Esophagus squamous epithelium (tissue), 5 donors: Measurements from ENCODE around the gene KLRD1. TPM values are rescaled to one million over a fixed set of nuclear protein-coding genes. Genes with fewer than 3 reads are reported as not detected.
A peak's percentile ranks its signal among the peaks of the same experiment; 100 is the strongest.
"Not testable (repeated sequence)": the region's sequence is repeated elsewhere in the genome, so short reads cannot be mapped to it uniquely, and the experiment has no call there.

Experiments
- DNase-seq: peaks from one replicate; lab custom pipeline; 2025; lab: John Stamatoyannopoulos, UW
- H3K27ac ChIP-seq, 4 donors: fragments of 200-600 bp; sonication (generic); one replicate each; pipeline ENCODE4 v1.5.1; 2016 to 2019; ENCODE audit warnings: mild to moderate bottlenecking in 1 of 4
- H3K27me3 ChIP-seq, 4 donors: fragments of 200-600 bp; sonication (generic); 1 replicate in 3 of 4; 2 replicates in 1 of 4; pipeline versions ENCODE4 v1.5.1 to v1.6.0; 2017 to 2021; ENCODE audit warnings: antibody characterized with exemption in 1 of 4
- H3K36me3 ChIP-seq, 3 donors: fragments of 200-600 bp; sonication (generic); one replicate each; pipeline ENCODE4 v1.5.1; 2016 to 2019
- H3K4me1 ChIP-seq, 3 donors: fragments of 200-600 bp; sonication (generic); one replicate each; pipeline ENCODE4 v1.5.1; 2017 to 2019
- H3K4me3 ChIP-seq, 4 donors: fragments of 200-600 bp; sonication (generic); 1 replicate in 3 of 4; 2 replicates in 1 of 4; pipeline ENCODE4 v1.5.1; 2016 to 2019; ENCODE audit warnings: mild to moderate bottlenecking in 2 of 4, moderate library complexity in 1 of 4
- H3K9me3 ChIP-seq, 3 donors: fragments of 200-600 bp; sonication (generic); one replicate each; pipeline ENCODE4 v1.5.1; 2016 to 2019
- POLR2A ChIP-seq, 4 donors: fragments of 450-650 bp; IDR thresholded peaks; one replicate each; pipeline ENCODE4 v1.6.1; 2017; ENCODE audit warnings: antibody characterized with exemption in 4 of 4, mild to moderate bottlenecking in 4 of 4, moderate library complexity in 3 of 4
- WGBS, 2 donors: methylation state at CpG; one replicate each; pipeline ENCODE4 v1.1.5; 2018; 5-methylcytosine and 5-hydroxymethylcytosine counted together
- intact Hi-C: fragments of 100-400 bp; cut with DNase I; formaldehyde crosslinking; loops from one replicate; pipeline ENCODE4 v1.15.0; 2022
- total RNA-seq, 4 donors: library from RNA; depleted of rRNA; stranded (reverse); fragments of >200 nt; gene quantifications; one replicate each; pipeline ENCODE4 v1.1.0, GENCODE V29; 2016
- TF ChIP-seq, protein P1 (sequence below), 6 experiments: fragments of 450-650 bp in 4 of 6; fragments of 200-600 bp in 2 of 6; sonication (generic) in 2 of 6; IDR thresholded peaks; one replicate each; pipeline ENCODE4 v1.5.1; 2016 to 2019; ENCODE audit warnings: antibody characterized with exemption in 6 of 6, mild to moderate bottlenecking in 4 of 6, moderate library complexity in 4 of 6
- donor health status: DM: yes; HTN: yes; CAD: no.

The KLRD1 gene
- total RNA-seq, 4 donors from 2014 or later, result 0.92 to 2.3 (median 1.6) TPM

DNA sequence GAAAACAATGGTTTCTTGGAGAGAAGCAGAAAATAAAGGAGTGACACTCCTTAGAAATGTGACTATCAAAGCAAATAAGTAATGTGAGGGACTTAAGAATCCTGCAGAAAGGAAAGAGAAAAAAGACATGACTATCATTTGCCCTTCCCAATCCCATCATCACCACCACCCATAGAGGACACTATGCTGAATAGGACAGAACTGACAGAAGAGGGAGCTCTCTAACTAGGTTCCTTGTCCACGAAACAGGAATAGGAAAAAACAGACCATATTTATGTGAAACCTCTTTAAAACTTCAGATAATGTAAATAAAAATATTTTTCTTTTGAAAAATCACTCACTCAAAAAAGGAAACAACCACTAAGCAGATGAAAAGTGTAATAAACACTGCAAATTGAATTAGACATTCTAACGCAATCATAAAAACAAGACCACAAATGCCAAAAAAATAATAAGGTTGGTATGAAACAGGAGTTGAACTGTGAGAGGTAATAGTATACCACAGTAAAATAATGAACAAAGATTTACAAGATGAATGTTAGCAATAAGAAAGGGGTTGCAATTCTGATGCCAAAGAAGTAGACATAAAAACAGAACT lies 24.1 kb downstream of the KLRD1 start:
- WGBS, 2 donors, result 38 to 43% methylated on average over 2 of the region's 2 CpGs
- no peaks in the 10 kb centered on the region for H3K27me3 ChIP-seq
- intact Hi-C loops, result loop anchor here (5.0 kb wide), 1 partner anchor 231 kb away; no protein-coding TSS in a partner anchor
- H3K4me1 ChIP-seq, result no peaks in the 10 kb centered on the region
- TF ChIP-seq POLR2A (IDR thresholded peaks at IDR 0.05), result no peak
- TF ChIP-seq, protein P1, sequence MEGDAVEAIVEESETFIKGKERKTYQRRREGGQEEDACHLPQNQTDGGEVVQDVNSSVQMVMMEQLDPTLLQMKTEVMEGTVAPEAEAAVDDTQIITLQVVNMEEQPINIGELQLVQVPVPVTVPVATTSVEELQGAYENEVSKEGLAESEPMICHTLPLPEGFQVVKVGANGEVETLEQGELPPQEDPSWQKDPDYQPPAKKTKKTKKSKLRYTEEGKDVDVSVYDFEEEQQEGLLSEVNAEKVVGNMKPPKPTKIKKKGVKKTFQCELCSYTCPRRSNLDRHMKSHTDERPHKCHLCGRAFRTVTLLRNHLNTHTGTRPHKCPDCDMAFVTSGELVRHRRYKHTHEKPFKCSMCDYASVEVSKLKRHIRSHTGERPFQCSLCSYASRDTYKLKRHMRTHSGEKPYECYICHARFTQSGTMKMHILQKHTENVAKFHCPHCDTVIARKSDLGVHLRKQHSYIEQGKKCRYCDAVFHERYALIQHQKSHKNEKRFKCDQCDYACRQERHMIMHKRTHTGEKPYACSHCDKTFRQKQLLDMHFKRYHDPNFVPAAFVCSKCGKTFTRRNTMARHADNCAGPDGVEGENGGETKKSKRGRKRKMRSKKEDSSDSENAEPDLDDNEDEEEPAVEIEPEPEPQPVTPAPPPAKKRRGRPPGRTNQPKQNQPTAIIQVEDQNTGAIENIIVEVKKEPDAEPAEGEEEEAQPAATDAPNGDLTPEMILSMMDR (IDR thresholded peaks at IDR 0.05), result peak; percentile 23 to 77 (median 62)
- no peaks in the 10 kb centered on the region for H3K9me3 ChIP-seq
- H3K36me3 ChIP-seq, result no peaks in the 10 kb centered on the region
- no peak overlapping the region for H3K4me3 ChIP-seq
- H3K27ac ChIP-seq, result no peak overlapping the region
- no peak for DNase-seq

DNA sequence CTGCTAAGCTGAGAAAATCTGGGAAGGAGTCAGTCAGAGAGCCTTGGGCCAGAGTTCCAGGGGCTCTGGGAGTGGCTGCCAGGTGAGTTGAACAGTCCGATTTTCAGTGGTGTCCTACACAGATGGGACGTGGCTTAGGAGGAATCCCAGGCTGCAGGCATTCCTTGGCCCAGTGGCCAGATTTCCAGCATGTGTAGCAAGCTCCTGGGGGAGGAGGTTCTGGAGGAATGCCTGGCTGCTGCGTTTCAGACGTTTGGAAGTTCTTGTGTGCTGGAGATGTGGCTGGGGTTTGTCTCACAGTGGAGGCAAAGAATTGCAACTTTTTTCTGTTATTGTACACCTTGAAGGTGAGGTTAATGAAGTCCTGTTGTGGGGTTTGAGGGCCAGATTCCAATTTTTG lies 28.5 kb downstream of the KLRD1 start:
- H3K36me3 ChIP-seq, DNase-seq, H3K4me3 ChIP-seq, H3K9me3 ChIP-seq, H3K27me3 ChIP-seq, H3K4me1 ChIP-seq, intact Hi-C loops, H3K27ac ChIP-seq: not testable (repeated sequence)
- 56 to 73% methylated on average over 2 to 3 of the region's 4 CpGs for WGBS, 2 donors

DNA sequence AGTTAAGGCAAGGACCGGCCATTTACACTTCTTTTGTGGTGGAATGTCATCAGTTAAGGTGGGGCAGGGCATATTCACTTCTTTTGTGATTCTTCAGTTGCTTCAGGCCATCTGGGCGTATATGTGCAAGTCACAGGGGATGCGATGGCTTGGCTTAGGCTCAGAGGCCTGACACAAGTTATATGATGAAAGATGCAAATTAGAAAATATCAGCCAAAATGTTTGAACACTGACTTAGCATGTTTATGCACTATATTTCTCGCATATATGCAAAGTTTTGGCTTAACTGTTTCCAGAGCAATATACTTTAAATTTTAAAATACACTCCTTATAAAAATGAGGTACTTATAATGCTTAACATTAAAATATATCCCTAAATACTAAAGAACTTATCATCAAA lies 30.8 kb downstream of the KLRD1 start:
- H3K4me1 ChIP-seq, DNase-seq, H3K9me3 ChIP-seq, H3K36me3 ChIP-seq, H3K4me3 ChIP-seq, intact Hi-C loops, H3K27me3 ChIP-seq, H3K27ac ChIP-seq: not testable (repeated sequence)
- 52 to 72% methylated on average over 4 of the region's 4 CpGs for WGBS, 2 donors

DNA sequence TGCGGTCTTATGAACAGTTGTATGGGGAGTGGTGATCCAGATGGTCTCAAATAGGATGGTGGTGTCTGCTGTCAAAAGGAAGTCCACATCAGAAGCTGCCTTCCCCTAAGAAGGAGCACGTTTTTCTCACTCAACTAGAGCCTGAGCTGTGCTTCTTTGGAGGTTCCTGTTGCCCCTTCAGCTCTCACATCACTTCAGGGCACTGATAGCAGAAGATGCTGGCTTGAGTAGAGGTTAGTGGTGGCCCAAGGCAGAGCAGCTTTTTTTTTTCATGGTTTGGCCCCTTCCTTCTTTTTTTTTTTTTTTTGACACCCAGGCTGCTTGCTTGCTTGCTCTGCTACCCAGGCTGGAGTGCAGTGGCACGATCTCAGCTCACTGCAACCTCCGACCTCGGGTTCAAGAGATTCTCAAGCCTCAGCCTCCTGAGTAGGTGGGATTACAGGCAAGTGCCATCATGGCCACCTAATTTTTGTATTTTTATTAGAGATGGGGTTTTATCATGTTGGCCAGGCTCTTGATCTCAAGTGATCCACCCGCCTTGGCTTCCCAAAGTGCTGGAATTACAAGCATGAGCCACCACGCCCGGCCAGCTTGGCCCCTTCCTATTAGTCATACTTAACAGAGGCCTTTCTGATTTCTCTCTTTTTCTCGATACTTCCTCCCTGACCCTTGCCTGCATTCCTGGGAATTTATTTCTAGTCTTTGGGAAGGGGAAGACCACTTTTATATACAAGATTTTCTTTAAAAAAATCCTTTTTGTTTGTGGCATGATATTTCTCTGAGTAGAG lies 31.6 kb downstream of the KLRD1 start:
- no peak overlapping the region for H3K4me3 ChIP-seq
- no peak overlapping the region for H3K27ac ChIP-seq
- no peaks in the 10 kb centered on the region for H3K36me3 ChIP-seq
- DNase-seq, result no peak
- no peaks in the 10 kb centered on the region for H3K27me3 ChIP-seq
- intact Hi-C loops, result no loop called here
- 68 to 74% methylated on average over 7 to 9 of the region's 9 CpGs for WGBS, 2 donors
- no peaks in the 10 kb centered on the region for H3K4me1 ChIP-seq
- no peak for TF ChIP-seq POLR2A (IDR thresholded peaks at IDR 0.05)
- TF ChIP-seq, protein P1 (IDR thresholded peaks at IDR 0.05), result no peak
- no peaks in the 10 kb centered on the region for H3K9me3 ChIP-seq

DNA sequence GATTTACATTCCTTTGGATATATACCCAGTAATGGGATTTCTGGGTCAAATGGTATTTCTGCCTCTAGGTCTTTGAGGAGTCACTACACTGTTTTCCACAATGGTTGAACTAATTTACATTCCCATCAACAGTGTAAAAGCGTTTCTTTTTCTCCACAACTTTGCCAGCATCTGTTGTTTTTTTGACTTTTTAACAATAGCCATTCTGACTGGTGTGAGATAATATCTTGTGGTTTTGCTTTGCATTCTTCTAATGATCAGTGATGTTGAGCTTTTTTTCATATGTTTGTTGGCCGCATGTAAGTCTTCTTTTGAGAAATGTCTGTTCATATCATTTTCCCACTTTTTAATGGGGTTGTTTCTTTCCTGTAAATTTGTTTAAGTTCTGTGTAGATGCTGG lies 33.3 kb downstream of the KLRD1 start:
- H3K9me3 ChIP-seq, H3K4me3 ChIP-seq, H3K36me3 ChIP-seq, H3K27ac ChIP-seq, DNase-seq, H3K27me3 ChIP-seq, H3K4me1 ChIP-seq, intact Hi-C loops: not testable (repeated sequence)
- 79 to 95% methylated on average over 2 of the region's 2 CpGs for WGBS, 2 donors

DNA sequence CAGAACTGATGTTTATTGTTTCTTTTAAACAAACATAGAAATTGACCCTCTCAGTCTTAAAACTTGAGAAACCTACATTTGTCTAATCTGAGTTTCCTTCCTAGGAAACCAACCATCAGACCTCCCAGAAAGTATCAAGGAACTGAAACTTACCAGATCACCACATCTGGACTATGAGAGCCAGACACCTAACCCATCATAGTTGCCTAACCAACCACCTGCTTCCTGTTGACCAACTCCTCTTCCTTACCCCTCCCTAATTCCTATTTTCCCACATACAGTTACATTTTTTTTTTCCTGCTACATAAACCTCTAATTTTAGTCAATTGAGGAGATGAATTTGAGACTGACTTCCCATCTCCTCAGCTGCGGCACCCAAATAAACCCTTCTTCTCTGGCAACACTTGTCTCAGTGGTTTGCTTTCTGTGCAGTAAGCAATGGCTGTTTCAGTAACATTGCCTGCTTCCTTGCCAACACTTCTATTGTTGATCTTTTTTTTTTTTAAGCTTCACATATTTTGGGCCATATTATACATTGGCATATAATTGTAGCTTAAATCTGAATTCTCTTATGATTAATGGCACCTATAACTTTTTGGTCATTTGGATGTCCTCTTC lies 34.3 kb downstream of the KLRD1 start:
- H3K4me3 ChIP-seq, result no peak overlapping the region
- no peaks in the 10 kb centered on the region for H3K9me3 ChIP-seq
- H3K36me3 ChIP-seq, result no peaks in the 10 kb centered on the region
- intact Hi-C loops, result no loop called here
- no peak overlapping the region for H3K27ac ChIP-seq
- H3K4me1 ChIP-seq, result no peaks in the 10 kb centered on the region
- no peak for DNase-seq
- H3K27me3 ChIP-seq, result no peaks in the 10 kb centered on the region
- WGBS, 2 donors, result 83 to 86% methylated on average over 1 of the region's 1 CpG
- TF ChIP-seq, protein P1 (IDR thresholded peaks at IDR 0.05), result no peak
- no peak for TF ChIP-seq POLR2A (IDR thresholded peaks at IDR 0.05)

DNA sequence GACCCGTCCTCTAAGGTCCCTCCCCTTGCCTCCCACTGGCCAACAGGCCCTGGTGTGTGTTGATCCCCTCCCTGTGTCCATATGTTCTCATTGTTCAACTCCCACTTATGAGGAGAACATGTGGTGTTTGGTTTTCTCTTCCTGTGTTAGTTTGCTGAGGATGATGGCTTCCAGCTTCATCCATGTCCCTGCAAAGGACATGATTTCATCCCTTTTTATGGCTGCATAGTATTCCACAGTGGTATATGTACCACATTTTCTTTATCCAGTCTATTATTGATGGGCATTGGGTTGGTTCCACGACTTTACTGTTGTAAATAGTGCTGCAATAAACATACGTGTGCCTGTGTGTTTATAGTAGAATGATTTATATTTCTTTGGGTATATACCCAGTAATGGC lies 43.8 kb downstream of the KLRD1 start:
- H3K4me3 ChIP-seq, H3K27ac ChIP-seq, DNase-seq, H3K4me1 ChIP-seq, H3K27me3 ChIP-seq, H3K36me3 ChIP-seq, intact Hi-C loops, H3K9me3 ChIP-seq: not testable (repeated sequence)
- 44 to 55% methylated on average over 3 of the region's 3 CpGs for WGBS, 2 donors
